HCT116 (cell line): ENCODE results near the gene SH2D2A. TPM values are rescaled to one million over a fixed set of nuclear protein-coding genes. Genes with fewer than 3 reads are reported as not detected.
A peak's percentile ranks its signal among the peaks of the same experiment; 100 is the strongest.

Source experiments
- ATAC-seq: fragments of 200-7000 bp; cut with Tn5 transposase; 2 replicates; pipeline ENCODE4 v1.9.1; 2020; ENCODE audit warnings: mild to moderate bottlenecking, moderate library complexity
- BruUV-seq: library from RNA; stranded (reverse); fragments of 400-500 nt; replicated peaks from 2 replicates; lab custom pipeline; 2021; lab: Mats Ljungman, UMichigan
- CTCF ChIA-PET: fragments of 300-600 bp; sonication (Branson Sonifier 250); formaldehyde crosslinking; loops from one replicate; lab custom pipeline; 2021; ENCODE audit warnings: antibody characterized with exemption; lab: Charles Lee
- POLR2A ChIA-PET: fragments of 300-600, 350-600 bp; sonication (Branson Sonifier 250); formaldehyde crosslinking; loops from one replicate; lab custom pipeline; 2021; ENCODE audit warnings: antibody characterized with exemption; lab: Charles Lee
- RAD21 ChIA-PET, 2 experiments: fragments of 300-600 bp; sonication (Branson Sonifier 250); formaldehyde crosslinking; loops; one replicate each; lab custom pipeline; 2023; ENCODE audit warnings: low total read pairs in 2 of 2; ENCODE audit not compliant: uncharacterized antibody in 2 of 2, unreplicated experiment in 2 of 2, low non-redundant PET in 1 of 2; lab: Charles Lee
- DNase-seq: peaks from one replicate; pipeline ENCODE4 v3.0.0-alpha.2; 2010; ENCODE audit warnings: low read depth, low spot score
- H2AFZ ChIP-seq: fragments of 200-600 bp; shearing (Covaris generic), sonication (generic); 2 replicates; pipeline ENCODE4 v1.6.1; 2017; ENCODE audit warnings: low read depth, mixed run types, mixed read lengths, antibody characterized with exemption, low read length; ENCODE audit not compliant: poor library complexity, severe bottlenecking
- H3K27ac ChIP-seq: 2 replicates; pipeline ENCODE4 v1.5.1; 2012; ENCODE audit warnings: low read depth, low read length
- H3K27me3 ChIP-seq: fragments of 200-600 bp; sonication (generic); 2 replicates; pipeline ENCODE4 v1.6.1; 2016; ENCODE audit warnings: mixed run types, low read length, mixed read lengths; ENCODE audit not compliant: insufficient read depth
- H3K36me3 ChIP-seq, 2 experiments: fragments of 200-500 bp in 1 of 2; fragments of 200-600 bp in 1 of 2; sonication (Bioruptor generic) in 1 of 2; sonication (generic) in 1 of 2; 2 replicates each; pipeline versions ENCODE4 v1.5.1 to v1.6.1; 2014 to 2016; ENCODE audit warnings: low read length in 2 of 2, inconsistent platforms in 1 of 2, mixed read lengths in 1 of 2, mixed run types in 1 of 2; ENCODE audit not compliant: insufficient read depth in 2 of 2, control insufficient read depth in 1 of 2
- H3K4me1 ChIP-seq, 2 experiments: fragments of 200-600 bp in 1 of 2; sonication (generic) in 1 of 2; 2 replicates each; pipeline versions ENCODE4 v1.5.1 to v1.6.1; 2012 to 2017; ENCODE audit warnings: low read length in 2 of 2, inconsistent platforms in 1 of 2, mild to moderate bottlenecking in 1 of 2, mixed read lengths in 1 of 2, mixed run types in 1 of 2, moderate library complexity in 1 of 2; ENCODE audit not compliant: insufficient read depth in 2 of 2, control insufficient read depth in 1 of 2
- H3K4me2 ChIP-seq: fragments of 200-600 bp; sonication (generic); 2 replicates; pipeline ENCODE4 v1.6.1; 2017; ENCODE audit warnings: mixed run types, low read length, mixed read lengths
- H3K4me3 ChIP-seq, 2 experiments: fragments of 200-600 bp in 1 of 2; sonication (generic) in 1 of 2; replicated peaks in 1 of 2; 2 replicates each; pipeline ENCODE4 v1.5.1; 2011 to 2016; ENCODE audit warnings: low read length in 2 of 2, control low read depth in 1 of 2, low read depth in 1 of 2, mild to moderate bottlenecking in 1 of 2, mixed read lengths in 1 of 2, mixed run types in 1 of 2
- H3K79me2 ChIP-seq: fragments of 200-600 bp; sonication (generic); 2 replicates; pipeline ENCODE4 v1.6.1; 2017; ENCODE audit warnings: mild to moderate bottlenecking, mixed run types, low read length, moderate library complexity, mixed read lengths; ENCODE audit not compliant: insufficient read depth
- H3K9ac ChIP-seq: fragments of 200-600 bp; sonication (generic); 2 replicates; pipeline ENCODE4 v1.6.1; 2016; ENCODE audit warnings: low read length, mixed read lengths
- H3K9me2 ChIP-seq: fragments of 200-600 bp; sonication (generic), shearing (Covaris generic); 2 replicates; pipeline ENCODE4 v1.6.1; 2017; ENCODE audit warnings: mixed run types, mild to moderate bottlenecking, moderate library complexity; ENCODE audit not compliant: insufficient read depth
- H3K9me3 ChIP-seq, 2 experiments: fragments of 200-500 bp in 1 of 2; fragments of 200-600 bp in 1 of 2; sonication (Bioruptor generic) in 1 of 2; sonication (generic) in 1 of 2; 2 replicates each; pipeline ENCODE4 v1.6.1; 2014 to 2017; ENCODE audit warnings: low read length in 2 of 2, mixed read lengths in 2 of 2, inconsistent platforms in 1 of 2, low read depth in 1 of 2, mild to moderate bottlenecking in 1 of 2, mixed run types in 1 of 2, moderate library complexity in 1 of 2; ENCODE audit not compliant: control insufficient read depth in 1 of 2, insufficient read depth in 1 of 2
- H4K20me1 ChIP-seq: fragments of 200-600 bp; sonication (generic), shearing (Covaris generic); 2 replicates; pipeline ENCODE4 v1.6.1; 2017; ENCODE audit warnings: mixed run types, mild to moderate bottlenecking, moderate library complexity; ENCODE audit not compliant: insufficient read depth
- CBX3 ChIP-seq: IDR thresholded peaks from 2 replicates; pipeline ENCODE4 v1.6.1; 2012; ENCODE audit warnings: low read depth
- CEBPB ChIP-seq: IDR thresholded peaks from 2 replicates; pipeline ENCODE4 v1.6.1; 2012; ENCODE audit warnings: low read depth
- CTCF ChIP-seq, 3 experiments: fragments of 200-600 bp in 1 of 3; sonication (generic) in 1 of 3; IDR thresholded peaks in 2 of 3; conservative IDR thresholded peaks in 1 of 3; 2 replicates each; pipeline ENCODE4 v1.5.1; 2012 to 2017; ENCODE audit warnings: low read depth in 2 of 3, low read length in 2 of 3, antibody characterized with exemption in 1 of 3, borderline replicate concordance in 1 of 3, control low read depth in 1 of 3, mild to moderate bottlenecking in 1 of 3, mixed read lengths in 1 of 3, mixed run types in 1 of 3, moderate library complexity in 1 of 3; ENCODE audit not compliant: insufficient read depth in 1 of 3
- ELF1 ChIP-seq: IDR thresholded peaks from 2 replicates; pipeline ENCODE4 v1.6.1; 2012; ENCODE audit warnings: low read depth, borderline replicate concordance
- EZH2 ChIP-seq: fragments of 200-600 bp; sonication (generic); IDR thresholded peaks from 2 replicates; pipeline ENCODE4 v1.6.1; 2017; ENCODE audit warnings: antibody characterized with exemption, mixed run types
- FOSL1 ChIP-seq: IDR thresholded peaks from 2 replicates; pipeline ENCODE4 v1.6.1; 2012; ENCODE audit warnings: low read depth
- JUND ChIP-seq: IDR thresholded peaks from 2 replicates; pipeline ENCODE4 v1.6.1; 2012
- POLR2AphosphoS5 ChIP-seq: IDR thresholded peaks from 2 replicates; pipeline ENCODE4 v1.6.1; 2011; ENCODE audit warnings: mild to moderate bottlenecking, low read depth, low read length, moderate library complexity
- SRF ChIP-seq: IDR thresholded peaks from 2 replicates; pipeline ENCODE4 v1.6.1; 2012; ENCODE audit warnings: low read depth
- TCF7L2 ChIP-seq: IDR thresholded peaks from 2 replicates; pipeline ENCODE4 v1.7.0; 2011; ENCODE audit warnings: borderline replicate concordance, inconsistent platforms; ENCODE audit not compliant: insufficient read depth, insufficient read length; ENCODE audit errors: extremely low read depth
- ZNF274 ChIP-seq: fragments of 200-500 bp; sonication (Bioruptor generic); IDR thresholded peaks from 2 replicates; pipeline ENCODE4 v1.6.1; 2014; ENCODE audit warnings: mild to moderate bottlenecking, low read depth, low read length, inconsistent platforms
- intact Hi-C: fragments of 100-400 bp; cut with micrococcal nuclease; formaldehyde crosslinking; loops from 2 replicates; pipeline ENCODE4 v1.10.0; 2022
- total RNA-seq: library from RNA; stranded (reverse); gene quantifications from one replicate; pipeline ENCODE4 v1.2.1, GENCODE V29; 2021; ENCODE audit not compliant: unreplicated experiment
- TF ChIP-seq, protein P1 (sequence below): IDR thresholded peaks from 2 replicates; pipeline ENCODE4 v1.6.1; 2012

The SH2D2A gene
- total RNA-seq, 1 experiment from 2014 or later = 4.8 TPM

- no peak for TF ChIP-seq CTCF (IDR thresholded peaks at IDR 0.05 in 2 of 3, conservative IDR thresholded peaks at IDR 0.05 in 1 of 3; ENCODE audit: borderline replicate concordance in 1 of 3, insufficient read depth in 1 of 3, low read depth in 2 of 3, low read length in 2 of 3)
- TF ChIP-seq FOSL1 = no peak
- TF ChIP-seq TCF7L2 = no peak
- no peak for TF ChIP-seq POLR2AphosphoS5
- no peak for TF ChIP-seq CEBPB
- TF ChIP-seq ZNF274 = no peak
- no peak for TF ChIP-seq JUND
- no peak for TF ChIP-seq EZH2
- TF ChIP-seq, protein P1, sequence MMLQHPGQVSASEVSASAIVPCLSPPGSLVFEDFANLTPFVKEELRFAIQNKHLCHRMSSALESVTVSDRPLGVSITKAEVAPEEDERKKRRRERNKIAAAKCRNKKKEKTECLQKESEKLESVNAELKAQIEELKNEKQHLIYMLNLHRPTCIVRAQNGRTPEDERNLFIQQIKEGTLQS = no peak
- no peak for TF ChIP-seq ELF1
- no peak for TF ChIP-seq CBX3
- no peak for TF ChIP-seq SRF
- TF ChIP-seq, all 23 proteins: peak for 0
These were observed 17.7 kb upstream of the SH2D2A start (continued) for GRCh38 chr1:156834322-156834721.

GRCh38 chr1:156833603-156834002 lies 17.0 kb upstream of the SH2D2A start:
- no peak overlapping the region for H3K4me2 ChIP-seq
- H3K36me3 ChIP-seq = no peaks in the 10 kb centered on the region
- intact Hi-C loops = no loop called here
- H3K9me3 ChIP-seq = no peaks in the 10 kb centered on the region
- RAD21 ChIA-PET = no interaction called here
- BruUV-seq = no TSS peak
- H4K20me1 ChIP-seq = no peaks in the 10 kb centered on the region
- CTCF ChIA-PET = interaction anchor here (0.6 to 1.4 kb wide), 2 partner anchors 9 to 20 kb away, joined by 3 to 5 read pairs; no protein-coding TSS in a partner anchor
- ATAC-seq (peak; percentile 67; the same call in 1 of the 2 replicates), DNase-seq (no peak)
- H2AFZ ChIP-seq = no peak overlapping the region
- H3K9ac ChIP-seq = no peak overlapping the region
- H3K9me2 ChIP-seq = no peaks in the 10 kb centered on the region
- POLR2A ChIA-PET = no interaction called here
- TF ChIP-seq CTCF (IDR thresholded peaks at IDR 0.05 in 2 of 3, conservative IDR thresholded peaks at IDR 0.05 in 1 of 3; ENCODE audit: borderline replicate concordance in 1 of 3, insufficient read depth in 1 of 3, low read depth in 2 of 3, low read length in 2 of 3) = peak in 2 of 3 experiments; percentile 16 to 26; a peak in 3 of 6 replicates
- TF ChIP-seq, protein P1 = no peak
- no peaks in the 10 kb centered on the region for H3K4me1 ChIP-seq
- H3K27ac ChIP-seq = no peak overlapping the region
- peaks cover 14% of the 10 kb centered on the region; the same call in 1 of the 2 replicates for H3K27me3 ChIP-seq
- H3K4me3 ChIP-seq = no peak overlapping the region
- no peaks in the 10 kb centered on the region for H3K79me2 ChIP-seq
